Central memory CD8-positive, alpha-beta T cell (primary cell): ENCODE data around the gene SRXN1.
A peak's percentile ranks its signal among the peaks of the same experiment; 100 is the strongest.

Experiments used
- ATAC-seq: fragments of 150-1000 bp; cut with Tn5 transposase; replicated peaks from 2 replicates; pipeline ENCODE4 v1.10.0; 2022; ENCODE audit warnings: mild to moderate bottlenecking, moderate FRiP score, moderate number of reproducible peaks; ENCODE audit not compliant: poor library complexity, severe bottlenecking; ENCODE audit errors: extremely low read depth
- DNase-seq, 2 donors: peaks; one replicate each; pipeline ENCODE4 v3.0.0; 2021; ENCODE audit warnings: low spot score in 2 of 2
- H3K27ac Mint-ChIP-seq: one replicate; pipeline ENCODE4 v1.8.0; 2022; ENCODE audit warnings: low read depth, mild to moderate bottlenecking, moderate library complexity, mixed read lengths
- H3K27me3 Mint-ChIP-seq: one replicate; pipeline ENCODE4 v1.8.0; 2022; ENCODE audit warnings: mixed read lengths
- H3K36me3 Mint-ChIP-seq: one replicate; pipeline ENCODE4 v1.8.0; 2022; ENCODE audit warnings: mild to moderate bottlenecking, moderate library complexity, mixed read lengths; ENCODE audit not compliant: insufficient read depth
- H3K4me1 Mint-ChIP-seq: one replicate; pipeline ENCODE4 v1.8.0; 2022; ENCODE audit warnings: mixed read lengths
- H3K4me3 Mint-ChIP-seq: one replicate; pipeline ENCODE4 v1.8.0; 2022; ENCODE audit warnings: mild to moderate bottlenecking, moderate library complexity, mixed read lengths
- H3K9me3 Mint-ChIP-seq: one replicate; pipeline ENCODE4 v1.8.0; 2022; ENCODE audit warnings: mixed read lengths

Gene SRXN1

DNA sequence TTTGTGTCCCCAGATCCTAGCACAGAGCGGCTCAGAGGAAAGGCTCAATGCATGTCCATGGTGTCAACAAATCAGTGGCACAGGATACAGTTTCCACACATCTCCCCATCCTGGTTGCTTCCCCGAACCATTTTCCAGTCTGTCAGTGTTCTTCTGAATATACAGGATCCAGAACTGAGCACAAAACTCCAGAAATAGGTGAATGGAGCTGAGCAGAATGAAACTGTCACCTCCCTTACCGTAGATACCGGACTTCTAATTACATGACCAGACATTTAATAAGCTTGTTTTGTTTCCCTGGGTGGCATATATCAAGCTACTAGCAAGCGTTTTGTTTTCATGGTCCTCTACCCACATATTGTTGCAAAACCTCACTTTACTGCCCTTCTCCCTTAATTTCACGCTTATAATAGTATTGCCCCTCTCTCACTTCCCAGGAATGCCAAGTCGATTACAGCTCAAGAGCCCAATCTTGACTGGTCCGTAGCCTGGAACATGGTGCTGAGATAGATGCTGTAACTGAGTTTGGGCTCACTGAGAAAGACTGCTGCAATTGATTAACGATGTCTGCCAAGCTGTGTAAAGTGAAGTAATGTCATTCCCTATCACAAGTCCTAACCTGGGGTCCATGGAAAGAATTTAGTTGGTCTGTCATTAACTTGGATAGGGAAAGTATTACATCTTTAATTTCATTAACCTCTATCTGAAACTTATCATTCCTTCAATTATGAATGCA lies 34.6 kb upstream of the SRXN1 start:
- Mint-ChIP-seq H3K4me1 (no peaks in the 10 kb centered on the region), H3K4me3 (no peak overlapping the region), H3K9me3 (no peaks in the 10 kb centered on the region), H3K27me3 (peaks cover 66% of the 10 kb centered on the region), H3K36me3 (no peaks in the 10 kb centered on the region), H3K27ac (no peak overlapping the region)
- no peak for DNase-seq
- ATAC-seq: no peak

DNA sequence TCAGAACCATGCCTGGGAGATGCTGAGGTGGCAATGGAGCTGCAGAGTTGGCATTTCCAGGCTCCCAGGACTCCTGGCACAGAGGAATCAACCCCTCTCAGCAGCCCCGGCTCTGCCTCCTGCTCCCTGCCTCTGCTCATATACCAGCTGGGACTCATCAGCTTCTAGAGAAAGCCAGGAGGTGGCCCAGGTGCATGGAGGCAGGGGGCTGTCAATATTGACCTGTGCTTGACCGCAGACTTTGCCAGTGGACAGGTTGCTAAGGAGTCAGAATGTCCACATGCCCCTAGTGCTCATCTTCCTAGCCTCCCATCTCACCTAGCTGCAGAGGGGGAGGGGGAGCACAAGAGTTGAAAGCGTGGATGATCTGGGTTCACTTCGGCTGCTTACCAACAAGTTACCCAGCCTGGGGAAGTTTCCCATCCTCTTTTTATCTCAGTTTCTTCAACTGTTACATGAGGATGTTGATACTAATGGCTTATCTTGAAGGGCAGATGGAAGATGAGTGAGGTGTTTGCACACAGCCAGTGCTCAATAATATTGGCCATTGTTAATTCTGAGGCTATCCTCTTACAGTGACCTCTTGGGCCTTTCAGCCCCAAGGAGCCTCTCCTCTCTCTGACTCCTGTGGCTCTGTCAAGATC lies 31.8 kb upstream of the SRXN1 start:
- H3K9me3 Mint-ChIP-seq: no peaks in the 10 kb centered on the region
- no peak overlapping the region for H3K4me3 Mint-ChIP-seq
- no peak for ATAC-seq
- no peaks in the 10 kb centered on the region for H3K36me3 Mint-ChIP-seq
- DNase-seq: no peak
- H3K27me3 Mint-ChIP-seq: peaks cover 77% of the 10 kb centered on the region
- H3K27ac Mint-ChIP-seq: no peak overlapping the region
- no peaks in the 10 kb centered on the region for H3K4me1 Mint-ChIP-seq

DNA sequence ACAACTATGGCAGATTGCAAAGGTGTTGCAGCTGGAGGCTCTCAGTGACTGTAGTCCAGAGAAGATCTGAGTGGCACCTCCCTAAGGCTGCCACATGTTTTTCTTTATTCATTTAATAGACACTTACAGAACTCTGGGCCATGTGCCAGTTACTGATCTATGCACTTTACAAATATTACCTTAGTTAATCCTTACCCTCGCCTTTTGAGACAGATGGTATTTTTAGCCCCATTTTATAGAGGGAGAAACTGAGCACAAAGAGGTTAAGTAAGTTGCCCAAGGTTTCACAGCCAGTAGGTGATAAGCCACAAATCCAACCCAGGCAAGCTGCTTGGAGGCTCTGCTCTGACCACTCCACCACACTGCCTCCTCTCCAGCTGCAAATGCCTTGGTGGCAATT lies 29.1 kb upstream of the SRXN1 start:
- DNase-seq (no peak), ATAC-seq (no peak)
- Mint-ChIP-seq H3K4me3 (no peak overlapping the region), H3K27ac (no peak overlapping the region), H3K4me1 (no peaks in the 10 kb centered on the region), H3K36me3 (peaks cover 3% of the 10 kb centered on the region), H3K9me3 (no peaks in the 10 kb centered on the region), H3K27me3 (peaks cover 74% of the 10 kb centered on the region)

DNA sequence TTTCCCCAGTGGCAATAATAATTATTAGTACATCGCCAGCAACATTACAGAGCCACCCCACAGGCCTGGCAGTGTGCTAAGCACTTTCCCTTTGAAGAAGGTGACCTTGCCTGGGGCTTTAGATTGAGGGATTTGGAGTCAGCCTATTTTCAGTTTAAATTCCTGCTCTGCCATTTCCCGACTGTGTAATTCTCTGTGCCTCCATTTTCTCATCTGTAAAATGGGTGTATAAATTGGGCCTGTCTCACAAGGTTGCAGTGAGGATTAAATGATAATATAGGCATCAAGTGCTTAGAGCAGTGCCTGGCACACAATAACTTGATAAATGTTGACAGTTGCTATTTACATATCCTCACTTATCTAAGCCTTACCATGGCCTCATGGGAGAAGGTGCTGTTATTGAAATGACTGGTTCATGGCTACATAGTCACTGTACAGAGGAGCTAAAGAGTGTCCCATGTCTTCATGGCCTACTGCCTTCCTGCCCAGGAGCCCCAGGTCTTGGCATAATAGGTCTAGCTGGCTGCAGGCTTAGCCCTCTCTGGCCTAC lies 27.7 kb upstream of the SRXN1 start:
- H3K27me3 Mint-ChIP-seq: peaks cover 74% of the 10 kb centered on the region
- peaks cover 5% of the 10 kb centered on the region for H3K36me3 Mint-ChIP-seq
- H3K27ac Mint-ChIP-seq: no peak overlapping the region
- no peak overlapping the region for H3K4me3 Mint-ChIP-seq
- H3K4me1 Mint-ChIP-seq: peaks cover 6% of the 10 kb centered on the region
- no peak for ATAC-seq
- DNase-seq: no peak
- no peaks in the 10 kb centered on the region for H3K9me3 Mint-ChIP-seq

DNA sequence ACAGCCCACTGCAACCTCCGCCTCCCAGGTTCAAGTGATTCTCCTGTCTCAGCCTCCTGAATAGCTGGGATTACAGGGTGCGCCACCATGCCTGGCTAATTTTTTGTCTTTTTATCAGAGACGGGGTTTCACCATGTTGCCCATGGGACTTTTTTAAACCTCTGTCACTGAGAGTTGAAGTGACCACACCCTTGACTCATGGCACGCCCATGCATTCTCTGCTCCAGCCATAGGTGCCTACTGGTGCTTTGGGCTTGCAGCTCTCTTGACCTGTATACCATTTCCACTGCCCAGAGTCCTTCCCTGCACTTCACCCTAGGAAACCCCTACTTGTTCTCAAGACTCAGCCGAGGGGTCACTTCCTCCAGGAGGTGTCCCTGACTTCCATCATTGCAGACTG lies 25.0 kb upstream of the SRXN1 start:
- no peaks in the 10 kb centered on the region for H3K9me3 Mint-ChIP-seq
- peaks cover 7% of the 10 kb centered on the region for H3K4me1 Mint-ChIP-seq
- DNase-seq (no peak), ATAC-seq (no peak)
- no peak overlapping the region for H3K27ac Mint-ChIP-seq
- peaks cover 89% of the 10 kb centered on the region for H3K27me3 Mint-ChIP-seq
- H3K36me3 Mint-ChIP-seq: peaks cover 7% of the 10 kb centered on the region
- no peak overlapping the region for H3K4me3 Mint-ChIP-seq

DNA sequence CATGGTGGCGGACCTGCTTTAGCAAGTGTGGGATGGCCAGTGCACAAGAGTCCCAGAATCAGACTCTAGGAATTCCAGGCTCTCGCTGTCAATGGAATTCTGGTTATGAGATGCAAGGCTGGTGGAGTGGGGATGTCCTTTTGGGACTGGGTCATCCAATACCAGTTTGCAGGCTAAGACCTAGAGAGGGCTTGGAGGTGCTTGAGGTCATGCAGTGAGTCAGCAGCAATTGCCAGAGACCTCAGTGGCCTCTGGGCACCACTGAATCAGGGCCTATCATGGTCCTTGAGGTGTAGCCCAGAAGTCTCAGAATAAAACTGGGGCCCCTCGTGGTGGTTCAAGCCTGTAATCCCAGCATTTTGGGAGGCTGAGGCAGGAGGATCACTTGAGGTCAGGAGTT lies 24.0 kb upstream of the SRXN1 start:
- Mint-ChIP-seq H3K27me3 (peaks cover 89% of the 10 kb centered on the region), H3K4me3 (no peak overlapping the region), H3K4me1 (peaks cover 9% of the 10 kb centered on the region), H3K9me3 (no peaks in the 10 kb centered on the region), H3K27ac (no peak overlapping the region), H3K36me3 (peaks cover 7% of the 10 kb centered on the region)
- DNase-seq: no peak
- ATAC-seq: no peak

DNA sequence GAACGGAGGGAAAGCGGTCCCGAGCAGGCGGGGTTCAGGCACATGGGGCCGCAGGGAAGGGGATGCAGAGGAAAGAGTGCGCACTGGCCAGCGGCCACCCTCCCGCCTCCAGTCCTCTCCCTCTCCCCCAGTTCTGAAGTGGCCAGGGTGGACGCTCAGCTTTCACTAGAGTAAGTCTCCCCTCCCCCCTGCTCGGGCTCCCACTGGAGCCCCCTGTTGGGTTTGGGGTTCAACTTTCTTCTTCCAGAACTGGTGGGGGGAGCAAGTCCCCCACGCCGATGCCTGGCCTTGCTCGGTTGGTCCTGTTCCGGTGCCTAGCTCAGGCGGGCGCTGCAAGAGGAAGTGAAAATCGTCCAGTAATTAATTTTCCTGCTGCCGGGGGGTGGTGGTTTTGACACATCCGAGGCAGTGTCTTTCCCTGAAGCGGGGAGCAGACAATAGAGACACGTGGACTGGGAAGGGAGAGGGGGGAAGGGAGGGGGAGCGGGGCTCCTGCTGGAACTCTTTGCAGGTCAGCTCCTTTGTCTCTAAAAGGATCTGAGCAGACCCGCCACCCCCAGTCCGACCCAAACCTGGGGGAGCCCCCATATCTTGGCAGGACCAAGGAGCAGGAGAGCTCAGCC lies 23.4 kb upstream of the SRXN1 start:
- DNase-seq (no peak), ATAC-seq (no peak)
- Mint-ChIP-seq H3K4me1 (peaks cover 15% of the 10 kb centered on the region), H3K27ac (no peak overlapping the region), H3K36me3 (peaks cover 7% of the 10 kb centered on the region), H3K9me3 (no peaks in the 10 kb centered on the region), H3K4me3 (peak overlapping the region; percentile 4), H3K27me3 (peaks cover 89% of the 10 kb centered on the region)

DNA sequence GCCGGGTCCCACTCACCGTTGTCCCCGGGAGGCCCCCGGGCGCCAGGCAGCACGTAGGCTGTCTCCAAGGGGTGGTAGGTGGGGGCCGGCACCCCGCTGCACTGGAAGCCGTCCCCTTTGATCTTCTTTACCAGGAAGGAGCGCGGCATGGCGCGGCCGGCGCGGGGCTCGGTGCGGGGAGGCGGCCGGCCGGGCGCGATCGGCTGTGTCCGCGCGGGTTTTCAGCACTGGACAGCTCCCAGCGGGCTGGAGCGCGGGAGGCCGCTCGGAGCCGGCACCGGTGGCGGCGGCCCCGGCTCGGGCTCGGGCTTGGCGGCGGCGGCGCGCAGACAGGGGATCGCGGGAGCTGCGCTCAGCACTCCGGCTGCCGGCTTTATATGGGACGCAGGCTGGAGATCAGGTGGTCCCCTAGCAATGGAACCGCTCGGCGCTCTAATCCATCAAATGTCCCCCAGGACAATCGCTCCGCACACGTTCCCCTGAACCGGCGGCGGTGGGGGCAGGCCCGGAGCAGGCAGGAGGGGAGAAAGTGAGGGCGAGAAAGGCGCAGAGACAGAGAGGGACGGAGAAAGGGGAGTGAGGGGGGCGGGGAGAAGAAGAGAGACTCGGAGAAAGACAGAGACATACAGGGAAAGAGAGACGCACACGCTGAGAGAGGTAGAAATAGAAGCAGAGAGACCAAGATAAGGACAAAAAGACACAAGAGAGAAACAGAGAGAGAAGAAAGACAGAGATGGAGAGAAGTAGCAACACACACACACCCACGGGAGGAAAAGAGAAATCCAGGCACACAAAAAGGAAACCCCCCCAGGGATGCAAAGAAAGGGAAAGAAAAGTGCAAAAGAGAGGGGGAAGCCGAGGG lies 22.7 kb upstream of the SRXN1 start, which contains the start of gene SCRT2:
Gene SCRT2, minus strand, starts transcription at position 350 of the 862 bp plus-strand sequence. Its CDS starts 201 bp downstream, at position 149.
- peaks cover 7% of the 10 kb centered on the region for H3K36me3 Mint-ChIP-seq
- H3K4me3 Mint-ChIP-seq: peak within 1 kb of the TSS; percentile 4
- H3K4me1 Mint-ChIP-seq: peaks cover 17% of the 10 kb centered on the region

DNA sequence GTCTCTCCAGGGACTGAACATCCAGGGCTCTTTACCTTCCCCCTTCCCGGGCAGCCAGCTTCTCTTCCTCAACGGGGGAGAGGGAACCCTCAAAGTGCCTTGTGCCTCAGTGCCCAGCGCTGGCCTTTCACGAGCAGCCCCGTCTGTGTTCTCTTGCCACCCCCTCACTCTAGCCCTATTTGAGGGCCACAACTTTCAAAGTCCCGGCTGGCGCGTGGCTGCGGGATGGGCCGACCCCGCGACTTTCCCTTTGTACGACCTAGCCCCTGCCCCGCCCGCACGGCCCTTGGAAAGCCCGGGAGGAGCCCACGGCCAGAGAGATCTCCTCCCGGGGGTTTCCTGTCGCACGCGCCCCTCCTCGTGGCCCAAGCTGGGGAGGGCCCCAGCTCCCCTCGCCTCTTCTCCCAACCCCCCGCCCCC lies 22.0 kb upstream of the SRXN1 start:
- Mint-ChIP-seq H3K4me1 (peaks cover 17% of the 10 kb centered on the region), H3K27me3 (peaks cover 90% of the 10 kb centered on the region), H3K9me3 (no peaks in the 10 kb centered on the region), H3K4me3 (no peak overlapping the region), H3K27ac (no peak overlapping the region), H3K36me3 (peaks cover 7% of the 10 kb centered on the region)
- ATAC-seq (no peak), DNase-seq (no peak)

More for the DNA sequence above, 22.7 kb upstream of the SRXN1 start, which contains the start of gene SCRT2:
- DNase-seq: peak; percentile 16 to 37
- H3K27me3 Mint-ChIP-seq: peaks cover 89% of the 10 kb centered on the region
- H3K27ac Mint-ChIP-seq: no peak within 1 kb of the TSS
- no peaks in the 10 kb centered on the region for H3K9me3 Mint-ChIP-seq
- peak; percentile 72 for ATAC-seq

DNA sequence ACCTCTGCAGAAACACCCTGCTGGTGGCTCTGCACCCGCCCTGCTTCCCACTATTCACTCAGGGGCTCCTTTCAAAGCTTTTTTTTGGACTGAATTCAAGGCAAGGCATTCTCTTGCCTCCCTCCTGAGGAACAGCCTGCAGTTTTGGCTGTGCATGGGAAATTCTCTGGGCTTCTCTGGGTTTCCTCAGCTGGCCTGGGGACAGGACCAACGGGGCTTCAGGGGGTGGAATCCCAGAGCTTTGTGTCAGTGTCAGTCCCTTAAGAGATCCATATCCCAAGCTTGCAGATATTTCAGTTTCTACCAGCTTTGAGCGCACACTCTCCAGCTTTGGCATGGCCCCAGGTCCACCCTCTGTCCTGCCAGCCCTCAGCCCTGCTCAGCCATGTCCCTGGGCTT lies 20.6 kb upstream of the SRXN1 start:
- Mint-ChIP-seq H3K27ac (no peak overlapping the region), H3K9me3 (no peaks in the 10 kb centered on the region), H3K27me3 (peaks cover 78% of the 10 kb centered on the region), H3K4me1 (peaks cover 17% of the 10 kb centered on the region), H3K36me3 (peaks cover 7% of the 10 kb centered on the region), H3K4me3 (no peak overlapping the region)
- ATAC-seq (no peak), DNase-seq (no peak)

DNA sequence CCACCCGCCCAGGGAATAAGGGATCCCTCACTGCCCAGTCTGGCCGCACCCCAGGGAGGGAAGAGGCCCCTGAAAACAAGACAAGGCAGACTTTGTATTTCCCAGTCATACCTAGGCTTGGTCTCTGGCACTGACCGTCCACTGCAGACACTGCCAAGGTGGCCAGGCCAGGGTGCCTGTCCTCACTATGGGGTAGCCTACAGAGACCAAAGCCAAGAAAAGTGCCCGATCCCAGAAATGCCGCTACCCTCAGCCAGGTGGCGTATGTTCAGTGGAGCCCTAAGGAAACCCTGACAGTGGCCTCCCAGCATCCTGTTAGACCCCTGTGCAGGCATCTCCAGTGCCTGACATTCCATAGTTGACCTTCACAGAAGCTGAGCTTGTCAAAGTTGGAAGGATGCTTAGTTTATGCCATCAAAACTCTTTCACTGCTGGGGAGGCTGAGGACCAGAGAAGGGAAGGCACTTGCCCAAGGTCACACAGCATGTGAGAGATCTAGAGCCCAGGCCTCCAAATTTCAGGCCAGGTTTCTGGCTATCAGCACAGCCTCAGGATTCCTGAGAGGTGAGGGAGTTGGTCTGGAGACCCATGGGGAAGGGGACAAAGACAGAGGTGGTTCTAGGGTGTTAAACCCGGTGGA lies 20.1 kb upstream of the SRXN1 start:
- Mint-ChIP-seq H3K4me3 (no peak overlapping the region), H3K27ac (no peak overlapping the region), H3K36me3 (peaks cover 5% of the 10 kb centered on the region), H3K27me3 (peaks cover 78% of the 10 kb centered on the region), H3K4me1 (peaks cover 17% of the 10 kb centered on the region), H3K9me3 (no peaks in the 10 kb centered on the region)
- no peak for ATAC-seq
- DNase-seq: no peak
